ENCODE measurements around the gene BMP15. TPM values are rescaled to one million over a fixed set of nuclear protein-coding genes. Genes with fewer than 3 reads are reported as not detected.

BMP15 gene
- total and polyA plus RNA-seq, 8 donors: not detected

- Histone ChIP-seq H3K4me3 (no peak overlapping the region), H3K9me3 (no peaks in the 10 kb centered on the region), H3K4me1 (no peaks in the 10 kb centered on the region), H3K27me3 (peaks cover 0 to 3% (median 0%) of the 10 kb centered on the region in 3 donors), H3K27ac (no peak overlapping the region), H3K36me3 (no peaks in the 10 kb centered on the region)
- DNase-seq: peak in 1 of 2 donors; percentile 21
- TF ChIP-seq CTCF (IDR thresholded peaks at IDR 0.05) (peak in 1 of 7 experiments; percentile 12), POLR2A (IDR thresholded peaks at IDR 0.05) (no peak)
- intact Hi-C loops (cut with DNase I; ENCODE audit: low total_unique reads): no loop called here
Observed at GRCh38 chrX:50920132-50920531, 9.6 kb downstream of the BMP15 start.

GRCh38 chrX:50927127-50927526, 16.6 kb downstream of the BMP15 start:
- no peaks in the 10 kb centered on the region for H3K27me3 ChIP-seq
- no peak overlapping the region for H3K27ac ChIP-seq
- TF ChIP-seq POLR2A (IDR thresholded peaks at IDR 0.05) (no peak), POLR2AphosphoS5 (IDR thresholded peaks at IDR 0.05) (no peak), CTCF (IDR thresholded peaks at IDR 0.05) (no peak), EP300 (IDR thresholded peaks at IDR 0.05) (no peak)
- H3K9me3 ChIP-seq: no peaks in the 10 kb centered on the region
- DNase-seq: no peak
- no peaks in the 10 kb centered on the region for H3K4me1 ChIP-seq
- intact Hi-C loops (cut with DNase I; ENCODE audit: low total_unique reads): no loop called here
- no peaks in the 10 kb centered on the region for H3K36me3 ChIP-seq
- H3K4me3 ChIP-seq: no peak overlapping the region

- intact Hi-C loops (cut with DNase I; ENCODE audit: low total_unique reads): no loop called here
- H3K4me3 ChIP-seq: no peak overlapping the region
- H3K4me1 ChIP-seq: no peaks in the 10 kb centered on the region
- no peaks in the 10 kb centered on the region for H3K9me3 ChIP-seq
- no peak overlapping the region for H3K27ac ChIP-seq
- 65 to 75% (median 71%) methylated on average over 3 of the region's 3 CpGs for WGBS, 5 donors
- no peaks in the 10 kb centered on the region for H3K27me3 ChIP-seq
- peak in 1 of 2 donors; percentile 2 for DNase-seq
- TF ChIP-seq EP300 (IDR thresholded peaks at IDR 0.05): no peak
- no peak for TF ChIP-seq POLR2AphosphoS5 (IDR thresholded peaks at IDR 0.05)
- no peak for TF ChIP-seq CTCF (IDR thresholded peaks at IDR 0.05)
- TF ChIP-seq POLR2A (IDR thresholded peaks at IDR 0.05): no peak
- H3K36me3 ChIP-seq: no peaks in the 10 kb centered on the region
Observed at GRCh38 chrX:50941638-50942037, 31.1 kb downstream of the BMP15 start.

GRCh38 chrX:50942471-50942870, 31.9 kb downstream of the BMP15 start:
- intact Hi-C loops (cut with DNase I; ENCODE audit: low total_unique reads): no loop called here
- Histone ChIP-seq H3K4me3 (no peak overlapping the region), H3K4me1 (no peaks in the 10 kb centered on the region), H3K36me3 (no peaks in the 10 kb centered on the region), H3K9me3 (no peaks in the 10 kb centered on the region), H3K27me3 (no peaks in the 10 kb centered on the region), H3K27ac (no peak overlapping the region)
- no peak for TF ChIP-seq POLR2AphosphoS5 (IDR thresholded peaks at IDR 0.05)
- TF ChIP-seq EP300 (IDR thresholded peaks at IDR 0.05): no peak
- TF ChIP-seq CTCF (IDR thresholded peaks at IDR 0.05): no peak
- TF ChIP-seq POLR2A (IDR thresholded peaks at IDR 0.05): no peak
- 30 to 63% (median 47%) methylated on average over 2 of the region's 2 CpGs for WGBS, 5 donors
- no peak for DNase-seq

All from stomach (tissue), 9 donors.